ENCODE measurements around the gene NDUFA13.

The NDUFA13 gene

GRCh38 chr19:19508217-19508616 lies 7.8 kb upstream of the NDUFA13 start:
- no peak for DNase-seq (ENCODE audit: extremely low spot score)
- TF ChIP-seq CTCF (IDR thresholded peaks at IDR 0.05; ENCODE audit: control extremely low read depth, extremely low read depth, low read depth, missing control alignments): no peak
- ChIA-PET POLR2A (no interaction called here), CTCF (interaction anchor here (1.1 to 1.5 kb wide), 2 partner anchors 46 to 142 kb away, joined by 3 read pairs; no protein-coding TSS in a partner anchor)

GRCh38 chr19:19510432-19510831 lies 5.6 kb upstream of the NDUFA13 start:
- TF ChIP-seq CTCF (IDR thresholded peaks at IDR 0.05; ENCODE audit: control extremely low read depth, extremely low read depth, low read depth, missing control alignments): no peak
- ChIA-PET POLR2A (no interaction called here), CTCF (interaction anchor here (1.3 to 2.5 kb wide), 3 partner anchors 19 to 22 kb away, joined by 4 to 13 read pairs (median 8); no protein-coding TSS in a partner anchor)
- DNase-seq (ENCODE audit: extremely low spot score): no peak

GRCh38 chr19:19513682-19514081 lies 2.3 kb upstream of the NDUFA13 start:
- POLR2A ChIA-PET: no interaction called here
- CTCF ChIA-PET: interaction anchor here (1.0 to 1.1 kb wide), 2 partner anchors 23 to 102 kb away, joined by 3 read pairs; no protein-coding TSS in a partner anchor
- TF ChIP-seq CTCF (IDR thresholded peaks at IDR 0.05; ENCODE audit: control extremely low read depth, extremely low read depth, low read depth, missing control alignments): no peak
- DNase-seq (ENCODE audit: extremely low spot score): no peak

- no peak for TF ChIP-seq CTCF (IDR thresholded peaks at IDR 0.05; ENCODE audit: control extremely low read depth, extremely low read depth, low read depth, missing control alignments)
- ChIA-PET POLR2A (no interaction called here), CTCF (interaction anchor here (1.0 to 1.1 kb wide), 2 partner anchors 23 to 102 kb away, joined by 3 read pairs; no protein-coding TSS in a partner anchor)
Observed at GRCh38 chr19:19514215-19514657, 1.8 kb upstream of the NDUFA13 start.

GRCh38 chr19:19514881-19515641 lies 964 bp upstream of the NDUFA13 start, which contains the start of gene TSSK6:
Gene TSSK6 (minus strand): TSS chr19:19515548. CDS start chr19:19515427, 121 bp downstream.
- CTCF ChIA-PET: interaction anchor here (1.0 to 2.3 kb wide), 7 partner anchors 10 to 153 kb away, joined by 3 to 7 read pairs (median 4); no protein-coding TSS in a partner anchor
- no peak for TF ChIP-seq CTCF (IDR thresholded peaks at IDR 0.05; ENCODE audit: control extremely low read depth, extremely low read depth, low read depth, missing control alignments)
- DNase-seq (ENCODE audit: extremely low spot score): no peak
- POLR2A ChIA-PET: interaction anchor here (0.6 kb wide), 1 partner anchor 197 kb away, joined by 5 read pairs; no protein-coding TSS in a partner anchor

More at GRCh38 chr19:19514215-19514657, 1.8 kb upstream of the NDUFA13 start:
- no peak for DNase-seq (ENCODE audit: extremely low spot score)

- ChIA-PET POLR2A (no interaction called here), CTCF (no interaction called here)
- no peak for TF ChIP-seq CTCF (IDR thresholded peaks at IDR 0.05; ENCODE audit: control extremely low read depth, extremely low read depth, low read depth, missing control alignments)
- no peak for DNase-seq (ENCODE audit: extremely low spot score)
Observed at GRCh38 chr19:19517235-19517619, 1.2 kb downstream of the NDUFA13 start.
